GM12878 (cell line): ENCODE results near the gene INTS2. TPM values are rescaled to one million over a fixed set of nuclear protein-coding genes. Genes with fewer than 3 reads are reported as not detected.

Source experiments
- CTCF ChIP-seq, 3 experiments: IDR thresholded peaks in 2 of 3; conservative IDR thresholded peaks in 1 of 3; 2 replicates each; pipeline ENCODE4 v1.5.1; 2011; ENCODE audit warnings: low read depth in 3 of 3, low read length in 3 of 3, mild to moderate bottlenecking in 3 of 3, control low read depth in 2 of 3, moderate library complexity in 2 of 3, inconsistent platforms in 1 of 3, mixed read lengths in 1 of 3; ENCODE audit not compliant: control insufficient read depth in 2 of 3, insufficient read depth in 1 of 3; ENCODE audit errors: extremely low read depth in 1 of 3
- ESRRA ChIP-seq: IDR thresholded peaks from 2 replicates; pipeline ENCODE4 v1.6.1; 2012; ENCODE audit warnings: mild to moderate bottlenecking, low read length, improper control_type of control experiment
- FOS ChIP-seq: IDR thresholded peaks from 3 replicates; pipeline ENCODE4 v1.6.1; 2011; ENCODE audit warnings: borderline replicate concordance; ENCODE audit not compliant: insufficient read length; ENCODE audit errors: extremely low read depth
- FOXM1 ChIP-seq: IDR thresholded peaks from 2 replicates; pipeline ENCODE4 v1.6.1; 2012; ENCODE audit warnings: low read depth, mild to moderate bottlenecking, inconsistent platforms, low read length, moderate library complexity
- KAT2A ChIP-seq: conservative IDR thresholded peaks from 2 replicates; pipeline ENCODE4 v1.6.1; 2011; ENCODE audit warnings: low read depth, low read length; ENCODE audit not compliant: control insufficient read depth
- NFYB ChIP-seq: IDR thresholded peaks from 2 replicates; pipeline ENCODE4 v1.6.1; 2011; ENCODE audit warnings: low read depth, mild to moderate bottlenecking, low read length, improper control_type of control experiment, moderate library complexity; ENCODE audit not compliant: insufficient read depth
- POLR2AphosphoS2 ChIP-seq: IDR thresholded peaks from 2 replicates; pipeline ENCODE4 v1.6.1; 2011; ENCODE audit warnings: low read depth, mild to moderate bottlenecking, low read length, improper control_type of control experiment, moderate library complexity
- POLR2AphosphoS5 ChIP-seq: IDR thresholded peaks from 2 replicates; pipeline ENCODE4 v1.6.1; 2011; ENCODE audit warnings: mild to moderate bottlenecking, low read length, inconsistent platforms
- PRDM15 ChIP-seq: fragments of 450-650 bp; formaldehyde crosslinking; IDR thresholded peaks from 2 replicates; pipeline ENCODE4 v1.4.0; 2020; ENCODE audit warnings: mild to moderate bottlenecking, moderate library complexity
- RAD21 ChIP-seq: IDR thresholded peaks from 2 replicates; pipeline ENCODE4 v1.6.1; 2011; ENCODE audit warnings: mild to moderate bottlenecking, low read depth, low read length, moderate library complexity; ENCODE audit not compliant: insufficient read depth
- RBBP5 ChIP-seq: fragments of 200-600 bp; sonication (generic); conservative IDR thresholded peaks from 2 replicates; pipeline ENCODE4 v1.6.1; 2016
- TCF3 ChIP-seq: IDR thresholded peaks from 2 replicates; pipeline ENCODE4 v1.6.1; 2012; ENCODE audit warnings: low read depth, mild to moderate bottlenecking, low read length, borderline replicate concordance; ENCODE audit not compliant: insufficient read depth
- YY1 ChIP-seq: IDR thresholded peaks from 2 replicates; pipeline ENCODE4 v1.6.1; 2011; ENCODE audit warnings: low read depth, mild to moderate bottlenecking, low read length
- ZBTB33 ChIP-seq: fragments of 450-650 bp; IDR thresholded peaks from 2 replicates; pipeline ENCODE4 v1.6.1; 2017; ENCODE audit warnings: mild to moderate bottlenecking
- ZBTB4 ChIP-seq: fragments of 450-650 bp; formaldehyde crosslinking; IDR thresholded peaks from 2 replicates; pipeline ENCODE4 v1.4.0; 2022; ENCODE audit warnings: mild to moderate bottlenecking, moderate library complexity
- ZNF24 ChIP-seq: fragments of 450-650 bp; IDR thresholded peaks from 2 replicates; pipeline ENCODE4 v1.6.1; 2017; ENCODE audit warnings: antibody characterized with exemption, mild to moderate bottlenecking
- ZNF274 ChIP-seq: IDR thresholded peaks from one replicate; pipeline ENCODE4 v1.8.0; 2011; ENCODE audit not compliant: insufficient read length, insufficient read depth
- polyA plus RNA-seq, 11 experiments: library from polyadenylated mRNA; depleted of rRNA in 4 of 11; unstranded in 6 of 11; stranded (reverse) in 5 of 11; fragments of >200 nt; fragmentation: Nextera tagmentation in 4 of 11; fragmentation: Illumina TruSeq in 1 of 11; extraction: Ambion mirVana in 4 of 11; extraction: Trizol in 1 of 11; gene quantifications; 1 replicate in 1 of 11; 2 replicates in 10 of 11; pipeline versions ENCODE4 v1.2.1 to v1.2.3, GENCODE V29; 2011 to 2016; ENCODE audit warnings: inconsistent platforms in 2 of 11, missing spikeins in 2 of 11, low read depth in 1 of 11
- total RNA-seq, 4 experiments: library from RNA; depleted of rRNA in 3 of 4; stranded (reverse); fragments of >200 nt in 3 of 4; fragmentation: Illumina TruSeq in 1 of 4; extraction: Trizol in 1 of 4; gene quantifications; 2 replicates each; pipeline versions ENCODE4 v1.2.1 to v1.2.3, GENCODE V29; 2013 to 2021

Gene INTS2
- total and polyA plus RNA-seq, 10 of the 15 experiments (the other 5 are each of a cell fraction or from before 2014, with no cell fraction given) = 2.8 to 22.2 (median 11.6) TPM

- TF ChIP-seq ZBTB4 (CRISPR knock-in tag) (no peak), POLR2AphosphoS5 (peak; percentile 97), TCF3 (0 out of 2 replicates have a peak, but pooled peaks have one; percentile 22), CTCF (IDR thresholded peaks at IDR 0.05 in 2 of 3, conservative IDR thresholded peaks at IDR 0.05 in 1 of 3; ENCODE audit: control insufficient read depth in 2 of 3, extremely low read depth in 1 of 3, insufficient read depth in 1 of 3, low read depth in 3 of 3, low read length in 3 of 3) (no peak), NFYB (peak; percentile 35; the same call in 1 of the 2 replicates), ZBTB33 (no peak), ZNF24 (peak; percentile 70), RBBP5 (0 out of 2 replicates have a peak, but pooled peaks have one; percentile 38), ZNF274 (no peak), FOS (no peak), KAT2A (no peak), RAD21 (no peak), ESRRA (no peak), YY1 (peak; percentile 67; the same call in 1 of the 2 replicates), FOXM1 (peak; percentile 70), POLR2AphosphoS2 (peak; percentile 65; the same call in 1 of the 2 replicates), PRDM15 (no peak)
These were observed at the start of gene INTS2 (continued) for GRCh38 chr17:61927208-61928100.
